HepG2 (cell line): ENCODE measurements around the gene BCL6B. TPM values are rescaled to one million over a fixed set of nuclear protein-coding genes. Genes with fewer than 3 reads are reported as not detected.

Experiments
- ATAC-seq: fragments of 200-7000 bp; cut with Tn5 transposase; 3 replicates; pipeline ENCODE4 v1.9.1; 2020; ENCODE audit warnings: mild to moderate bottlenecking, moderate library complexity
- BruUV-seq: library from RNA; stranded (reverse); fragments of 400-500 nt; replicated peaks from 2 replicates; lab custom pipeline; 2021; lab: Mats Ljungman, UMichigan
- CTCF ChIA-PET: fragments of 300-600 bp; formaldehyde crosslinking; extraction: SDS; loops from one replicate; lab custom pipeline; 2021; ENCODE audit warnings: low total read pairs, inconsistent platforms, low intra/inter-chr PET ratio; lab: Yijun Ruan, JAX
- POLR2A ChIA-PET: fragments of 350-600 bp; sonication (Branson Sonifier 250); formaldehyde crosslinking; loops from one replicate; lab custom pipeline; 2020; ENCODE audit warnings: antibody characterized with exemption, inconsistent platforms; lab: Yijun Ruan, JAX
- DNase-seq: peaks from one replicate; pipeline ENCODE4 v3.0.0-alpha.2; 2015; ENCODE audit warnings: low spot score
- FAIRE-seq: peaks from 3 replicates; lab custom pipeline; 2011; peaks lifted over from hg19 to GRCh38; lab: Jason Lieb, UNC
- H2AFZ ChIP-seq: one replicate; pipeline ENCODE4 v1.6.1; 2011; ENCODE audit warnings: low read length, inconsistent platforms
- H3K27ac ChIP-seq: fragments of 300-600 bp; 3 replicates; pipeline ENCODE4 v1.8.0; 2011; ENCODE audit warnings: mixed run types, mild to moderate bottlenecking, mixed read lengths, low read length, inconsistent platforms; ENCODE audit not compliant: insufficient read depth; ENCODE audit errors: extremely low read length
- H3K27me3 ChIP-seq, 2 experiments: fragments of 200-600 bp in 1 of 2; 2 replicates in 1 of 2; 3 replicates in 1 of 2; pipeline versions ENCODE4 v1.6.0 to v1.8.0; 2011; ENCODE audit warnings: low read length in 2 of 2, mild to moderate bottlenecking in 2 of 2, moderate library complexity in 2 of 2, inconsistent platforms in 1 of 2; ENCODE audit not compliant: insufficient read depth in 2 of 2, control insufficient read depth in 1 of 2
- H3K36me3 ChIP-seq, 2 experiments: fragments of 200-600 bp in 1 of 2; replicated peaks in 1 of 2; 2 replicates in 1 of 2; 3 replicates in 1 of 2; pipeline versions ENCODE4 v1.5.1 to v1.8.0; 2011; ENCODE audit warnings: low read length in 2 of 2, inconsistent platforms in 1 of 2; ENCODE audit not compliant: insufficient read depth in 2 of 2, control insufficient read depth in 1 of 2
- H3K4me1 ChIP-seq: 2 replicates; pipeline ENCODE4 v1.5.1; 2012; ENCODE audit warnings: low read length, inconsistent platforms; ENCODE audit not compliant: insufficient read depth
- H3K4me2 ChIP-seq: 2 replicates; pipeline ENCODE4 v1.6.0; 2011; ENCODE audit warnings: low read depth, low read length, inconsistent platforms
- H3K4me3 ChIP-seq, 3 experiments: fragments of 200-600 bp in 1 of 3; sonication (generic), shearing (Covaris generic) in 1 of 3; replicated peaks in 1 of 3; 2 replicates each; pipeline ENCODE4 v1.5.1; 2011 to 2016; ENCODE audit warnings: low read length in 3 of 3, inconsistent platforms in 2 of 3, low read depth in 2 of 3, mild to moderate bottlenecking in 2 of 3, control low read depth in 1 of 3, mixed read lengths in 1 of 3; ENCODE audit not compliant: insufficient read depth in 1 of 3
- H3K79me2 ChIP-seq: one replicate; pipeline ENCODE4 v1.6.1; 2011; ENCODE audit warnings: low read length, inconsistent platforms; ENCODE audit not compliant: insufficient read depth
- H3K9ac ChIP-seq: 2 replicates; pipeline ENCODE4 v1.6.0; 2011; ENCODE audit warnings: mild to moderate bottlenecking, low read depth, low read length, inconsistent platforms; ENCODE audit not compliant: insufficient read depth
- H3K9me3 ChIP-seq: 2 replicates; pipeline ENCODE4 v1.5.1; 2012; ENCODE audit warnings: mild to moderate bottlenecking, low read length
- H4K20me1 ChIP-seq: 2 replicates; pipeline ENCODE4 v1.6.0; 2011; ENCODE audit warnings: inconsistent platforms, mild to moderate bottlenecking, low read length, moderate library complexity; ENCODE audit not compliant: insufficient read depth
- DZIP1 ChIP-seq: sonication (generic); formaldehyde crosslinking; IDR thresholded peaks from 2 replicates; pipeline ENCODE4 v1.5.0; 2020; ENCODE audit warnings: mild to moderate bottlenecking, missing genetic modification reagents
- KDM6A ChIP-seq: IDR thresholded peaks from 2 replicates; pipeline ENCODE4 v1.6.1; 2016; ENCODE audit warnings: low read depth
- KMT2A ChIP-seq: sonication (generic); formaldehyde crosslinking; IDR thresholded peaks from 2 replicates; pipeline ENCODE4 v1.4.0; 2020; ENCODE audit warnings: missing genetic modification reagents
- MAFG ChIP-seq: sonication (generic); formaldehyde crosslinking; IDR thresholded peaks from 2 replicates; pipeline ENCODE4 v1.5.1; 2020; ENCODE audit warnings: mild to moderate bottlenecking, missing genetic modification reagents
- MTA3 ChIP-seq: sonication (generic); formaldehyde crosslinking; IDR thresholded peaks from 2 replicates; pipeline ENCODE4 v1.4.0; 2020; ENCODE audit warnings: missing genetic modification reagents
- PHF5A ChIP-seq: IDR thresholded peaks from one replicate; pipeline ENCODE4 v1.6.1; 2018; ENCODE audit warnings: low read depth, missing genetic modification reagents; ENCODE audit not compliant: unreplicated experiment
- REXO4 ChIP-seq: sonication (generic); formaldehyde crosslinking; IDR thresholded peaks from 2 replicates; pipeline ENCODE4 v1.8.0; 2022; ENCODE audit warnings: missing genetic modification reagents, mild to moderate bottlenecking, borderline replicate concordance
- RFXANK ChIP-seq: IDR thresholded peaks from 2 replicates; pipeline ENCODE4 v1.6.1; 2016
- SUZ12 ChIP-seq: fragments of 150-350 bp; IDR thresholded peaks from 2 replicates; pipeline ENCODE4 v1.6.1; 2014; ENCODE audit warnings: low read depth, low read length
- TEAD2 ChIP-seq: sonication (generic); formaldehyde crosslinking; IDR thresholded peaks from 2 replicates; pipeline ENCODE4 v1.9.0; 2021; ENCODE audit warnings: missing genetic modification reagents
- XBP1 ChIP-seq: sonication (generic); formaldehyde crosslinking; IDR thresholded peaks from 2 replicates; pipeline ENCODE4 v1.5.0; 2020; ENCODE audit warnings: missing genetic modification reagents
- ZC3H4 ChIP-seq: sonication (generic); formaldehyde crosslinking; IDR thresholded peaks from 2 replicates; pipeline ENCODE4 v1.4.0; 2020; ENCODE audit warnings: missing genetic modification reagents, borderline replicate concordance
- ZNF30 ChIP-seq: sonication (generic); formaldehyde crosslinking; IDR thresholded peaks from 2 replicates; pipeline ENCODE4 v1.5.0; 2020; ENCODE audit warnings: mild to moderate bottlenecking, missing genetic modification reagents
- ZNF33B ChIP-seq: sonication (generic); formaldehyde crosslinking; IDR thresholded peaks from 2 replicates; pipeline ENCODE4 v1.5.1; 2020; ENCODE audit warnings: mild to moderate bottlenecking, missing genetic modification reagents
- ZNF788 ChIP-seq: sonication (generic); formaldehyde crosslinking; IDR thresholded peaks from 2 replicates; pipeline ENCODE4 v1.5.0; 2020; ENCODE audit warnings: mild to moderate bottlenecking, missing genetic modification reagents, borderline replicate concordance
- ZNF891 ChIP-seq: sonication (generic); formaldehyde crosslinking; IDR thresholded peaks from 2 replicates; pipeline ENCODE4 v1.5.0; 2020; ENCODE audit warnings: mild to moderate bottlenecking, missing genetic modification reagents
- WGBS: methylation state at CpG from one replicate; pipeline ENCODE4 v1.1.6; 2017; ENCODE audit warnings: low lambda C conversion rate; 5-methylcytosine and 5-hydroxymethylcytosine counted together
- in situ Hi-C: cut with HindIII; loops from 2 replicates; pipeline ENCODE4 v1.10.0; 2017; ENCODE audit warnings: low pct_unique_long_range_greater_than_20kb; ENCODE audit not compliant: extremely low pct_ligation_motif_present
- intact Hi-C: fragments of 100-400 bp; cut with micrococcal nuclease; formaldehyde crosslinking; loops from one replicate; pipeline ENCODE4 v1.10.0; 2022; ENCODE audit not compliant: unreplicated experiment
- polyA plus RNA-seq, 8 experiments: library from polyadenylated mRNA; depleted of rRNA in 3 of 8; stranded (reverse) in 7 of 8; unstranded in 1 of 8; fragments of >200 nt; fragmentation: Illumina TruSeq in 4 of 8; extraction: Trizol in 4 of 8; gene quantifications; 2 replicates each; pipeline versions ENCODE4 v1.2.1 to v1.2.3, GENCODE V29; 2011 to 2016; ENCODE audit warnings: low read depth in 4 of 8, missing spikeins in 1 of 8, mixed read lengths in 1 of 8; ENCODE audit not compliant: insufficient read depth in 1 of 8
- total RNA-seq, 5 experiments: library from RNA; depleted of rRNA; stranded (reverse); fragments of >200 nt; fragmentation: Illumina TruSeq; extraction: Trizol; gene quantifications; 2 replicates each; pipeline ENCODE4 v1.2.3, GENCODE V29; 2016; ENCODE audit warnings: low read depth in 1 of 5
- TF ChIP-seq, protein P1 (sequence below): sonication (generic); formaldehyde crosslinking; IDR thresholded peaks from 2 replicates; pipeline ENCODE4 v1.9.0; 2021; ENCODE audit warnings: missing genetic modification reagents, mild to moderate bottlenecking, borderline replicate concordance
- TF ChIP-seq, protein P2 (sequence below): sonication (generic); formaldehyde crosslinking; IDR thresholded peaks from 2 replicates; pipeline ENCODE4 v1.5.1; 2020; ENCODE audit warnings: mild to moderate bottlenecking, moderate library complexity, missing genetic modification reagents
- TF ChIP-seq, protein P3 (sequence below): IDR thresholded peaks from 2 replicates; pipeline ENCODE4 v1.6.1; 2018; ENCODE audit warnings: missing genetic modification reagents, mild to moderate bottlenecking, missing compliant biosample characterization

The BCL6B gene
- total and polyA plus RNA-seq, 2 of the 13 experiments (the other 11 are each of a cell fraction or from before 2014, with no cell fraction given) = not detected

DNA sequence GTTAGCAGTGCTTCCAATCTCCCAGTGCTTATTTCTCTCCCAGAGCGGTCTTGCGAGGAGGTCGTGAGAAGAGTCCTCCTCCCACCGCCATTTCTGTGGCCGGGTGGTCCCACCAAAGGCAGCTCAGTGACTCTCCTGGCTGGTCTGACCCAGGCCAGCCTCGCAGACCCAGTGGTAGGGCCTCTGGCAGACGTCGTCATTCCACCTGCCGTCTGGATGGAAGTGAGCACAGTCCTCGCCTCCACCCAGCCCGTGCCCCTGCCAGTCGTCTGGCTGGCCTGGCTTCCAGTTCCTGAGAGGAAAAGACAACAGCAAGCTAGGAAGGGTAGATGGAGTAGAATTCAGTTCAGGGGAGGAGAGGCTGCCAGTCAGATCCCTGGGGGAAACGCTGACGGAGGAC is 52.1 kb downstream of the BCL6B start:
- Histone ChIP-seq H3K9me3 (no peaks in the 10 kb centered on the region), H3K79me2 (no peaks in the 10 kb centered on the region), H3K4me2 (no peak overlapping the region), H4K20me1 (no peaks in the 10 kb centered on the region), H3K4me1 (no peaks in the 10 kb centered on the region), H3K27ac (no peak overlapping the region), H3K36me3 (no peaks in the 10 kb centered on the region), H3K4me3 (no peak overlapping the region), H2AFZ (no peak overlapping the region), H3K9ac (no peak overlapping the region), H3K27me3 (peaks cover 0 to 2% of the 10 kb centered on the region in 2 experiments; a peak in 3 of 5 replicates)
- TF ChIP-seq ZC3H4 (CRISPR knock-in tag) (no peak), MTA3 (no peak), TEAD2 (CRISPR knock-in tag) (no peak), KMT2A (CRISPR knock-in tag) (no peak), PHF5A (CRISPR knock-in tag) (no peak), XBP1 (CRISPR knock-in tag) (no peak), DZIP1 (CRISPR knock-in tag) (no peak), KDM6A (CRISPR knock-in tag) (no peak), MAFG (no peak), ZNF891 (CRISPR knock-in tag) (no peak), ZNF33B (CRISPR knock-in tag) (no peak), ZNF30 (CRISPR knock-in tag) (no peak), RFXANK (no peak), REXO4 (CRISPR knock-in tag) (no peak), ZNF788 (CRISPR knock-in tag) (no peak), SUZ12 (no peak)
- TF ChIP-seq, protein P1, sequence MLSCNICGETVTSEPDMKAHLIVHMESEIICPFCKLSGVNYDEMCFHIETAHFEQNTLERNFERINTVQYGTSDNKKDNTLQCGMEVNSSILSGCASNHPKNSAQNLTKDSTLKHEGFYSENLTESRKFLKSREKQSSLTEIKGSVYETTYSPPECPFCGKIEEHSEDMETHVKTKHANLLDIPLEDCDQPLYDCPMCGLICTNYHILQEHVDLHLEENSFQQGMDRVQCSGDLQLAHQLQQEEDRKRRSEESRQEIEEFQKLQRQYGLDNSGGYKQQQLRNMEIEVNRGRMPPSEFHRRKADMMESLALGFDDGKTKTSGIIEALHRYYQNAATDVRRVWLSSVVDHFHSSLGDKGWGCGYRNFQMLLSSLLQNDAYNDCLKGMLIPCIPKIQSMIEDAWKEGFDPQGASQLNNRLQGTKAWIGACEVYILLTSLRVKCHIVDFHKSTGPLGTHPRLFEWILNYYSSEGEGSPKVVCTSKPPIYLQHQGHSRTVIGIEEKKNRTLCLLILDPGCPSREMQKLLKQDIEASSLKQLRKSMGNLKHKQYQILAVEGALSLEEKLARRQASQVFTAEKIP = no peak
- TF ChIP-seq, protein P2, sequence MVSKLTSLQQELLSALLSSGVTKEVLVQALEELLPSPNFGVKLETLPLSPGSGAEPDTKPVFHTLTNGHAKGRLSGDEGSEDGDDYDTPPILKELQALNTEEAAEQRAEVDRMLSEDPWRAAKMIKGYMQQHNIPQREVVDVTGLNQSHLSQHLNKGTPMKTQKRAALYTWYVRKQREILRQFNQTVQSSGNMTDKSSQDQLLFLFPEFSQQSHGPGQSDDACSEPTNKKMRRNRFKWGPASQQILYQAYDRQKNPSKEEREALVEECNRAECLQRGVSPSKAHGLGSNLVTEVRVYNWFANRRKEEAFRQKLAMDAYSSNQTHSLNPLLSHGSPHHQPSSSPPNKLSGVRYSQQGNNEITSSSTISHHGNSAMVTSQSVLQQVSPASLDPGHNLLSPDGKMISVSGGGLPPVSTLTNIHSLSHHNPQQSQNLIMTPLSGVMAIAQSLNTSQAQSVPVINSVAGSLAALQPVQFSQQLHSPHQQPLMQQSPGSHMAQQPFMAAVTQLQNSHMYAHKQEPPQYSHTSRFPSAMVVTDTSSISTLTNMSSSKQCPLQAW (CRISPR knock-in tag) = no peak
- TF ChIP-seq, protein P3, sequence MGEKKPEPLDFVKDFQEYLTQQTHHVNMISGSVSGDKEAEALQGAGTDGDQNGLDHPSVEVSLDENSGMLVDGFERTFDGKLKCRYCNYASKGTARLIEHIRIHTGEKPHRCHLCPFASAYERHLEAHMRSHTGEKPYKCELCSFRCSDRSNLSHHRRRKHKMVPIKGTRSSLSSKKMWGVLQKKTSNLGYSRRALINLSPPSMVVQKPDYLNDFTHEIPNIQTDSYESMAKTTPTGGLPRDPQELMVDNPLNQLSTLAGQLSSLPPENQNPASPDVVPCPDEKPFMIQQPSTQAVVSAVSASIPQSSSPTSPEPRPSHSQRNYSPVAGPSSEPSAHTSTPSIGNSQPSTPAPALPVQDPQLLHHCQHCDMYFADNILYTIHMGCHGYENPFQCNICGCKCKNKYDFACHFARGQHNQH (CRISPR knock-in tag) = no peak
- WGBS = 61% methylated on average over 8 of the region's 14 CpGs
- POLR2A ChIA-PET = interaction anchor here (1.4 kb wide), 1 partner anchor 39 kb away, joined by 3 read pairs; the partner anchor contains the start of gene ASGR2
- in situ Hi-C loops (no loop called here), intact Hi-C loops (no loop called here)
- ATAC-seq = no peak
- no TSS peak for BruUV-seq
- no peak for DNase-seq
- no peak for FAIRE-seq
- CTCF ChIA-PET = no interaction called here
